ENCODE data around the gene FLNB. TPM values are rescaled to one million over a fixed set of nuclear protein-coding genes. Genes with fewer than 3 reads are reported as not detected.

Gene FLNB
- total RNA-seq, 1 experiment from 2014 or later: 207 TPM

GRCh38 chr3:58155838-58156237, 147.6 kb downstream of the FLNB start:
- DNase-seq (ENCODE audit: low read depth in 1 of 2, low spot score in 2 of 2): no peak
- Histone ChIP-seq H3K27me3 (replicated peaks) (no peaks in the 10 kb centered on the region), H3K36me3 (peaks cover 97% of the 10 kb centered on the region), H3K9me3 (replicated peaks) (no peaks in the 10 kb centered on the region), H3K27ac (no peak overlapping the region), H3K4me1 (replicated peaks) (peaks cover 10% of the 10 kb centered on the region), H3K4me3 (no peak overlapping the region)

- no peak overlapping the region for H3K27ac ChIP-seq
- H3K4me1 ChIP-seq (replicated peaks): peaks cover 28% of the 10 kb centered on the region
- no peak for DNase-seq (ENCODE audit: low read depth in 1 of 2, low spot score in 2 of 2)
- peaks cover 91% of the 10 kb centered on the region for H3K36me3 ChIP-seq
- H3K4me3 ChIP-seq: no peak overlapping the region
- H3K27me3 ChIP-seq (replicated peaks): no peaks in the 10 kb centered on the region
- no peaks in the 10 kb centered on the region for H3K9me3 ChIP-seq (replicated peaks)
Measured at GRCh38 chr3:58157700-58158099, 149.5 kb downstream of the FLNB start.

- Histone ChIP-seq H3K4me1 (replicated peaks) (peaks cover 37% of the 10 kb centered on the region), H3K9me3 (replicated peaks) (no peaks in the 10 kb centered on the region), H3K27me3 (replicated peaks) (no peaks in the 10 kb centered on the region), H3K36me3 (peaks cover 91% of the 10 kb centered on the region), H3K4me3 (no peak overlapping the region), H3K27ac (no peak overlapping the region)
- DNase-seq (ENCODE audit: low read depth in 1 of 2, low spot score in 2 of 2): no peak
Measured at GRCh38 chr3:58158442-58159153, 150.4 kb downstream of the FLNB start.

GRCh38 chr3:58160399-58160798, 152.2 kb downstream of the FLNB start:
- H3K9me3 ChIP-seq (replicated peaks): no peaks in the 10 kb centered on the region
- H3K4me1 ChIP-seq (replicated peaks): peaks cover 55% of the 10 kb centered on the region
- H3K4me3 ChIP-seq: no peak overlapping the region
- no peaks in the 10 kb centered on the region for H3K27me3 ChIP-seq (replicated peaks)
- peaks cover 84% of the 10 kb centered on the region for H3K36me3 ChIP-seq
- H3K27ac ChIP-seq: no peak overlapping the region
- DNase-seq (ENCODE audit: low read depth in 1 of 2, low spot score in 2 of 2): no peak

- H3K4me3 ChIP-seq: no peak overlapping the region
- H3K4me1 ChIP-seq (replicated peaks): peaks cover 68% of the 10 kb centered on the region
- no peaks in the 10 kb centered on the region for H3K27me3 ChIP-seq (replicated peaks)
- peak; percentile 94 to 95 for DNase-seq (ENCODE audit: low read depth in 1 of 2, low spot score in 2 of 2)
- peak overlapping the region; percentile 50 for H3K27ac ChIP-seq
- H3K36me3 ChIP-seq: peaks cover 82% of the 10 kb centered on the region
- no peaks in the 10 kb centered on the region for H3K9me3 ChIP-seq (replicated peaks)
Measured at GRCh38 chr3:58161435-58162398, 153.5 kb downstream of the FLNB start.

GRCh38 chr3:58163234-58163633, 155.0 kb downstream of the FLNB start:
- Histone ChIP-seq H3K27me3 (replicated peaks) (no peaks in the 10 kb centered on the region), H3K9me3 (replicated peaks) (no peaks in the 10 kb centered on the region), H3K27ac (0 out of 2 replicates have a peak overlapping the region, but pooled peaks have one; percentile 30), H3K4me1 (replicated peaks) (peaks cover 84% of the 10 kb centered on the region), H3K36me3 (peaks cover 72% of the 10 kb centered on the region), H3K4me3 (no peak overlapping the region)
- no peak for DNase-seq (ENCODE audit: low read depth in 1 of 2, low spot score in 2 of 2)

GRCh38 chr3:58164199-58164879, 156.1 kb downstream of the FLNB start:
- peaks cover 89% of the 10 kb centered on the region for H3K4me1 ChIP-seq (replicated peaks)
- H3K36me3 ChIP-seq: peaks cover 72% of the 10 kb centered on the region
- no peaks in the 10 kb centered on the region for H3K9me3 ChIP-seq (replicated peaks)
- H3K27ac ChIP-seq: peak overlapping the region; percentile 30
- no peak overlapping the region for H3K4me3 ChIP-seq
- DNase-seq (ENCODE audit: low read depth in 1 of 2, low spot score in 2 of 2): peak; percentile 87 to 93
- H3K27me3 ChIP-seq (replicated peaks): no peaks in the 10 kb centered on the region

GRCh38 chr3:58164906-58165821, 156.9 kb downstream of the FLNB start:
- H3K27ac ChIP-seq: peak overlapping the region; percentile 3
- H3K9me3 ChIP-seq (replicated peaks): no peaks in the 10 kb centered on the region
- peaks cover 72% of the 10 kb centered on the region for H3K36me3 ChIP-seq
- H3K4me1 ChIP-seq (replicated peaks): peaks cover 89% of the 10 kb centered on the region
- peak in 1 of 2 experiments; percentile 64 for DNase-seq (ENCODE audit: low read depth in 1 of 2, low spot score in 2 of 2)
- no peak overlapping the region for H3K4me3 ChIP-seq
- no peaks in the 10 kb centered on the region for H3K27me3 ChIP-seq (replicated peaks)

- H3K4me1 ChIP-seq (replicated peaks): peaks cover 65% of the 10 kb centered on the region
- H3K36me3 ChIP-seq: peaks cover 77% of the 10 kb centered on the region
- H3K27ac ChIP-seq: peak overlapping the region; percentile 70
- DNase-seq (ENCODE audit: low read depth in 1 of 2, low spot score in 2 of 2): peak; percentile 92 to 95
- no peaks in the 10 kb centered on the region for H3K9me3 ChIP-seq (replicated peaks)
- no peak overlapping the region for H3K4me3 ChIP-seq
- H3K27me3 ChIP-seq (replicated peaks): no peaks in the 10 kb centered on the region
Measured at GRCh38 chr3:58167431-58168351, 159.5 kb downstream of the FLNB start.

- Histone ChIP-seq H3K27me3 (replicated peaks) (no peaks in the 10 kb centered on the region), H3K9me3 (replicated peaks) (no peaks in the 10 kb centered on the region), H3K4me1 (replicated peaks) (peaks cover 62% of the 10 kb centered on the region), H3K27ac (peak overlapping the region; percentile 70), H3K4me3 (no peak overlapping the region), H3K36me3 (peaks cover 73% of the 10 kb centered on the region)
- no peak for DNase-seq (ENCODE audit: low read depth in 1 of 2, low spot score in 2 of 2)
Measured at GRCh38 chr3:58168498-58168897, 160.3 kb downstream of the FLNB start.

- Histone ChIP-seq H3K36me3 (peaks cover 68% of the 10 kb centered on the region), H3K4me3 (no peak overlapping the region), H3K27me3 (replicated peaks) (no peaks in the 10 kb centered on the region), H3K9me3 (replicated peaks) (no peaks in the 10 kb centered on the region), H3K4me1 (replicated peaks) (peaks cover 62% of the 10 kb centered on the region), H3K27ac (no peak overlapping the region)
- DNase-seq (ENCODE audit: low read depth in 1 of 2, low spot score in 2 of 2): no peak
Measured at GRCh38 chr3:58169371-58169770, 161.1 kb downstream of the FLNB start.

GRCh38 chr3:58170376-58170775, 162.2 kb downstream of the FLNB start:
- no peaks in the 10 kb centered on the region for H3K9me3 ChIP-seq (replicated peaks)

More at GRCh38 chr3:58170376-58170775, 162.2 kb downstream of the FLNB start:
- no peak overlapping the region for H3K27ac ChIP-seq
- peaks cover 62% of the 10 kb centered on the region for H3K36me3 ChIP-seq
- no peaks in the 10 kb centered on the region for H3K27me3 ChIP-seq (replicated peaks)
- no peak overlapping the region for H3K4me3 ChIP-seq
- no peak for DNase-seq (ENCODE audit: low read depth in 1 of 2, low spot score in 2 of 2)
- peaks cover 62% of the 10 kb centered on the region for H3K4me1 ChIP-seq (replicated peaks)
